HepG2 (cell line): ENCODE results near the gene ZPR1. TPM values are rescaled to one million over a fixed set of nuclear protein-coding genes. Genes with fewer than 3 reads are reported as not detected.
A peak's percentile ranks its signal among the peaks of the same experiment; 100 is the strongest.

Source experiments
- ATF1 ChIP-seq: IDR thresholded peaks from 2 replicates; pipeline ENCODE4 v1.6.1; 2016; ENCODE audit warnings: mild to moderate bottlenecking, control low read depth
- CENPT ChIP-seq: sonication (generic); formaldehyde crosslinking; IDR thresholded peaks from 2 replicates; pipeline ENCODE4 v1.8.0; 2022; ENCODE audit warnings: low read depth, mild to moderate bottlenecking, moderate library complexity, missing genetic modification reagents
- ERF ChIP-seq: IDR thresholded peaks from 2 replicates; pipeline ENCODE4 v1.6.1; 2018; ENCODE audit warnings: missing biosample characterization, missing genetic modification reagents
- HOXA9 ChIP-seq: sonication (generic); formaldehyde crosslinking; IDR thresholded peaks from 2 replicates; pipeline ENCODE4 v1.8.1; 2022; ENCODE audit warnings: missing genetic modification reagents, mild to moderate bottlenecking, moderate library complexity, borderline replicate concordance
- KDM1A ChIP-seq: IDR thresholded peaks from 2 replicates; pipeline ENCODE4 v1.6.1; 2016; ENCODE audit warnings: missing compliant biosample characterization
- MYPOP ChIP-seq: sonication (generic); formaldehyde crosslinking; IDR thresholded peaks from 2 replicates; pipeline ENCODE4 v1.8.1; 2023; ENCODE audit warnings: mild to moderate bottlenecking, moderate library complexity, missing genetic modification reagents
- REST ChIP-seq, 2 experiments: IDR thresholded peaks; 2 replicates each; pipeline ENCODE4 v1.6.1; 2011 to 2012; ENCODE audit warnings: low read length in 2 of 2, borderline replicate concordance in 1 of 2, low read depth in 1 of 2, mild to moderate bottlenecking in 1 of 2, moderate library complexity in 1 of 2
- RNF219 ChIP-seq: sonication (generic); formaldehyde crosslinking; IDR thresholded peaks from 2 replicates; pipeline ENCODE4 v1.5.0; 2020; ENCODE audit warnings: mild to moderate bottlenecking, missing genetic modification reagents
- SIN3B ChIP-seq: fragments of 150-350 bp; IDR thresholded peaks from 2 replicates; pipeline ENCODE4 v1.6.1; 2014; ENCODE audit warnings: low read length
- ZNF253 ChIP-seq: sonication (generic); formaldehyde crosslinking; IDR thresholded peaks from 2 replicates; pipeline ENCODE4 v1.8.0; 2022; ENCODE audit warnings: mild to moderate bottlenecking, missing genetic modification reagents, borderline replicate concordance
- ZNF263 ChIP-seq: sonication (generic); formaldehyde crosslinking; IDR thresholded peaks from 2 replicates; pipeline ENCODE4 v1.4.0; 2020; ENCODE audit warnings: missing genetic modification reagents
- ZNF644 ChIP-seq: IDR thresholded peaks from 2 replicates; pipeline ENCODE4 v1.6.1; 2016; ENCODE audit warnings: low read depth
- polyA plus RNA-seq, 8 experiments: library from polyadenylated mRNA; depleted of rRNA in 3 of 8; stranded (reverse) in 7 of 8; unstranded in 1 of 8; fragments of >200 nt; fragmentation: Illumina TruSeq in 4 of 8; extraction: Trizol in 4 of 8; gene quantifications; 2 replicates each; pipeline versions ENCODE4 v1.2.1 to v1.2.3, GENCODE V29; 2011 to 2016; ENCODE audit warnings: low read depth in 4 of 8, missing spikeins in 1 of 8, mixed read lengths in 1 of 8; ENCODE audit not compliant: insufficient read depth in 1 of 8
- total RNA-seq, 5 experiments: library from RNA; depleted of rRNA; stranded (reverse); fragments of >200 nt; fragmentation: Illumina TruSeq; extraction: Trizol; gene quantifications; 2 replicates each; pipeline ENCODE4 v1.2.3, GENCODE V29; 2016; ENCODE audit warnings: low read depth in 1 of 5
- TF ChIP-seq, protein P1 (sequence below): sonication (generic); formaldehyde crosslinking; IDR thresholded peaks from 2 replicates; pipeline ENCODE4 v1.5.1; 2020; ENCODE audit warnings: mild to moderate bottlenecking, missing genetic modification reagents, borderline replicate concordance

Gene ZPR1
- total and polyA plus RNA-seq, 2 of the 13 experiments (the other 11 are each of a cell fraction or from before 2014, with no cell fraction given), result 40.0 to 79.3 TPM

DNA sequence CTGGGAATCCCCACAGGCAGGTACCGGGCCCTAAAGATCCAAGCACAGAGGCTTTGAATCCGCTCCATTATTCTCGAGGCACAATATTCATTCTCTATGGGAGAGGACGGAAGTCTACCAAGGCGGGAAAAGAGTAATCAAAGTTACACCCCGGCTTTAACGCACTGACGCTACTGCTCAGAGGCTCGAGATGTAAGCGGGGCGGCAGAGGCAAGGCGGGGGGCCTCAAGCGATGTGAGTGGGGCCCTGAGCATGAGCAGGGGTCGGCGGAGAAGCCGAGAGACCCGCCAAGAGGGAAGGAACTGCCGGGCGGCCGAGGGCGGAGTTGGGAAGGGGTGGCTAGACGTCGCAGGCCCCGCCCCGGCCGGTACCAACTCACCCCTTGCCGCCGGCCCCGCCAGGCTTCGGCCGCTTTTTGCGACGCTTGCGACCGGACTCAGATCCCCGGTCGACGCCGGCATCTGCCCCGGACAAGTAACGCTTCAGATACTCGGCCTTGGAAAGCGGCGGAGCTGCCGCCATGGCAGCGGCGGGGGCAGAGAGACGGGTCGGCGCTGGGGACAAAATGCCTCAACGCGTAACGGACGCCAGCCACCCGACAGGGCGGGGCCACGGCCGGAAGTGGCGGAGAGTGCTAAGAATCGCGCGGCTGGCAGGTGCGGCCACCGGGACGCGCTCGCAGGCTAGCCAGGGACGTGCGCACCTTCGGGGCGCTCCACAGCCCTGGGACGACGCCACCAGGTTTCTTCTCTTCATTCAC lies 15.2 kb downstream of the ZPR1 start, which contains the start of gene BUD13 (continued):
- TF ChIP-seq RNF219 (CRISPR knock-in tag) (no peak), ZNF253 (CRISPR knock-in tag) (peak; percentile 75; the same call in 1 of the 2 replicates), HOXA9 (CRISPR knock-in tag) (no peak), ERF (CRISPR knock-in tag) (peak; percentile 95), ZNF644 (CRISPR knock-in tag) (no peak), SIN3B (peak; percentile 77; the same call in 1 of the 2 replicates), CENPT (CRISPR knock-in tag) (0 out of 2 replicates have a peak, but pooled peaks have one; percentile 34), ATF1 (no peak), REST (IDR thresholded peaks at IDR 0.05; ENCODE audit: borderline replicate concordance in 1 of 2, low read depth in 1 of 2, low read length in 2 of 2) (peak in 1 of 2 experiments; percentile 74; a peak in 1 of 4 replicates), KDM1A (CRISPR knock-in tag) (0 out of 2 replicates have a peak, but pooled peaks have one; percentile 7), MYPOP (CRISPR knock-in tag) (peak; percentile 88), ZNF263 (CRISPR knock-in tag) (peak; percentile 20; the same call in 1 of the 2 replicates)
- TF ChIP-seq, protein P1, sequence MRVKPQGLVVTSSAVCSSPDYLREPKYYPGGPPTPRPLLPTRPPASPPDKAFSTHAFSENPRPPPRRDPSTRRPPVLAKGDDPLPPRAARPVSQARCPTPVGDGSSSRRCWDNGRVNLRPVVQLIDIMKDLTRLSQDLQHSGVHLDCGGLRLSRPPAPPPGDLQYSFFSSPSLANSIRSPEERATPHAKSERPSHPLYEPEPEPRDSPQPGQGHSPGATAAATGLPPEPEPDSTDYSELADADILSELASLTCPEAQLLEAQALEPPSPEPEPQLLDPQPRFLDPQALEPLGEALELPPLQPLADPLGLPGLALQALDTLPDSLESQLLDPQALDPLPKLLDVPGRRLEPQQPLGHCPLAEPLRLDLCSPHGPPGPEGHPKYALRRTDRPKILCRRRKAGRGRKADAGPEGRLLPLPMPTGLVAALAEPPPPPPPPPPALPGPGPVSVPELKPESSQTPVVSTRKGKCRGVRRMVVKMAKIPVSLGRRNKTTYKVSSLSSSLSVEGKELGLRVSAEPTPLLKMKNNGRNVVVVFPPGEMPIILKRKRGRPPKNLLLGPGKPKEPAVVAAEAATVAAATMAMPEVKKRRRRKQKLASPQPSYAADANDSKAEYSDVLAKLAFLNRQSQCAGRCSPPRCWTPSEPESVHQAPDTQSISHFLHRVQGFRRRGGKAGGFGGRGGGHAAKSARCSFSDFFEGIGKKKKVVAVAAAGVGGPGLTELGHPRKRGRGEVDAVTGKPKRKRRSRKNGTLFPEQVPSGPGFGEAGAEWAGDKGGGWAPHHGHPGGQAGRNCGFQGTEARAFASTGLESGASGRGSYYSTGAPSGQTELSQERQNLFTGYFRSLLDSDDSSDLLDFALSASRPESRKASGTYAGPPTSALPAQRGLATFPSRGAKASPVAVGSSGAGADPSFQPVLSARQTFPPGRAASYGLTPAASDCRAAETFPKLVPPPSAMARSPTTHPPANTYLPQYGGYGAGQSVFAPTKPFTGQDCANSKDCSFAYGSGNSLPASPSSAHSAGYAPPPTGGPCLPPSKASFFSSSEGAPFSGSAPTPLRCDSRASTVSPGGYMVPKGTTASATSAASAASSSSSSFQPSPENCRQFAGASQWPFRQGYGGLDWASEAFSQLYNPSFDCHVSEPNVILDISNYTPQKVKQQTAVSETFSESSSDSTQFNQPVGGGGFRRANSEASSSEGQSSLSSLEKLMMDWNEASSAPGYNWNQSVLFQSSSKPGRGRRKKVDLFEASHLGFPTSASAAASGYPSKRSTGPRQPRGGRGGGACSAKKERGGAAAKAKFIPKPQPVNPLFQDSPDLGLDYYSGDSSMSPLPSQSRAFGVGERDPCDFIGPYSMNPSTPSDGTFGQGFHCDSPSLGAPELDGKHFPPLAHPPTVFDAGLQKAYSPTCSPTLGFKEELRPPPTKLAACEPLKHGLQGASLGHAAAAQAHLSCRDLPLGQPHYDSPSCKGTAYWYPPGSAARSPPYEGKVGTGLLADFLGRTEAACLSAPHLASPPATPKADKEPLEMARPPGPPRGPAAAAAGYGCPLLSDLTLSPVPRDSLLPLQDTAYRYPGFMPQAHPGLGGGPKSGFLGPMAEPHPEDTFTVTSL (CRISPR knock-in tag), result 0 out of 2 replicates have a peak, but pooled peaks have one; percentile 44
